NCI-H345 treated with DMSO at 0.1 percent for 48 hours (cell line): ENCODE data around the gene STAG1.
"Not testable (repeated sequence)": the region's sequence is repeated elsewhere in the genome, so short reads cannot be mapped to it uniquely, and the experiment has no call there.

Experiments
- DNase-seq: peaks from one replicate; lab custom pipeline; 2025; ENCODE audit not compliant: unreplicated experiment; lab: John Stamatoyannopoulos, UW

STAG1 gene

GRCh38 chr3:136749091-136749490, 3.1 kb downstream of the STAG1 start:
- DNase-seq = no peak

GRCh38 chr3:136745916-136746315, 6.3 kb downstream of the STAG1 start:
- no peak for DNase-seq

GRCh38 chr3:136741063-136741462, 11.1 kb downstream of the STAG1 start:
- DNase-seq = no peak

GRCh38 chr3:136740351-136740958, 11.7 kb downstream of the STAG1 start:
- DNase-seq = no peak

GRCh38 chr3:136736950-136737349, 15.2 kb downstream of the STAG1 start:
- not testable (repeated sequence) for DNase-seq

- DNase-seq = no peak
These were observed 17.1 kb downstream of the STAG1 start for GRCh38 chr3:136735103-136735502.

- no peak for DNase-seq
These were observed 17.7 kb downstream of the STAG1 start for GRCh38 chr3:136734382-136735070.

- DNase-seq = no peak
These were observed 18.8 kb downstream of the STAG1 start for GRCh38 chr3:136733317-136733833.

- no peak for DNase-seq
These were observed 20.8 kb downstream of the STAG1 start for GRCh38 chr3:136731274-136731884.

GRCh38 chr3:136730595-136731273, 21.4 kb downstream of the STAG1 start:
- DNase-seq = no peak

- no peak for DNase-seq
These were observed 23.3 kb downstream of the STAG1 start for GRCh38 chr3:136728918-136729317.

- no peak for DNase-seq
These were observed 23.7 kb downstream of the STAG1 start for GRCh38 chr3:136728473-136728872.

GRCh38 chr3:136725468-136725867, 26.7 kb downstream of the STAG1 start:
- DNase-seq = no peak

GRCh38 chr3:136722916-136723315, 29.3 kb downstream of the STAG1 start:
- not testable (repeated sequence) for DNase-seq

- DNase-seq = not testable (repeated sequence)
These were observed 29.8 kb downstream of the STAG1 start for GRCh38 chr3:136722399-136722798.

GRCh38 chr3:136720091-136720490, 32.1 kb downstream of the STAG1 start:
- DNase-seq = no peak

GRCh38 chr3:136716629-136717028, 35.5 kb downstream of the STAG1 start:
- no peak for DNase-seq

- no peak for DNase-seq
These were observed 38.2 kb downstream of the STAG1 start for GRCh38 chr3:136714020-136714419.

GRCh38 chr3:136712941-136713340, 39.2 kb downstream of the STAG1 start:
- no peak for DNase-seq

- not testable (repeated sequence) for DNase-seq
These were observed 40.3 kb downstream of the STAG1 start for GRCh38 chr3:136711888-136712287.

- no peak for DNase-seq
These were observed 40.9 kb downstream of the STAG1 start for GRCh38 chr3:136711277-136711676.

- not testable (repeated sequence) for DNase-seq
These were observed 42.4 kb downstream of the STAG1 start for GRCh38 chr3:136709775-136710174.
